Measurements from ENCODE around the gene GAR1.

The GAR1 gene

GRCh38 chr4:109801099-109801789 lies 14.3 kb upstream of the GAR1 start:
- DNase-seq (ENCODE audit: low spot score) = no peak
- in situ Hi-C loops (cut with MboI; ENCODE audit: low pct_unique_long_range_greater_than_20kb, low sequenced_read_pairs, unreplicated experiment) = loop anchor here (10.0 to 25.0 kb wide), 2 partner anchors 264 to 376 kb away; no protein-coding TSS in a partner anchor
- TF ChIP-seq, protein P1, sequence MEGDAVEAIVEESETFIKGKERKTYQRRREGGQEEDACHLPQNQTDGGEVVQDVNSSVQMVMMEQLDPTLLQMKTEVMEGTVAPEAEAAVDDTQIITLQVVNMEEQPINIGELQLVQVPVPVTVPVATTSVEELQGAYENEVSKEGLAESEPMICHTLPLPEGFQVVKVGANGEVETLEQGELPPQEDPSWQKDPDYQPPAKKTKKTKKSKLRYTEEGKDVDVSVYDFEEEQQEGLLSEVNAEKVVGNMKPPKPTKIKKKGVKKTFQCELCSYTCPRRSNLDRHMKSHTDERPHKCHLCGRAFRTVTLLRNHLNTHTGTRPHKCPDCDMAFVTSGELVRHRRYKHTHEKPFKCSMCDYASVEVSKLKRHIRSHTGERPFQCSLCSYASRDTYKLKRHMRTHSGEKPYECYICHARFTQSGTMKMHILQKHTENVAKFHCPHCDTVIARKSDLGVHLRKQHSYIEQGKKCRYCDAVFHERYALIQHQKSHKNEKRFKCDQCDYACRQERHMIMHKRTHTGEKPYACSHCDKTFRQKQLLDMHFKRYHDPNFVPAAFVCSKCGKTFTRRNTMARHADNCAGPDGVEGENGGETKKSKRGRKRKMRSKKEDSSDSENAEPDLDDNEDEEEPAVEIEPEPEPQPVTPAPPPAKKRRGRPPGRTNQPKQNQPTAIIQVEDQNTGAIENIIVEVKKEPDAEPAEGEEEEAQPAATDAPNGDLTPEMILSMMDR (IDR thresholded peaks at IDR 0.05; ENCODE audit: extremely low read depth, insufficient read depth, missing control alignments) = no peak

GRCh38 chr4:109801895-109802319 lies 13.7 kb upstream of the GAR1 start, which contains the start of gene CFI:
TSS of gene CFI (minus strand) at chr4:109801999. CDS start at chr4:109801971, 28 bp downstream.
- DNase-seq (ENCODE audit: low spot score) = no peak
- TF ChIP-seq, protein P1 (IDR thresholded peaks at IDR 0.05; ENCODE audit: extremely low read depth, insufficient read depth, missing control alignments) = no peak
- in situ Hi-C loops (cut with MboI; ENCODE audit: low pct_unique_long_range_greater_than_20kb, low sequenced_read_pairs, unreplicated experiment) = loop anchor here (10.0 to 25.0 kb wide), 2 partner anchors 265 to 377 kb away; no protein-coding TSS in a partner anchor

GRCh38 chr4:109803924-109804571 lies 11.5 kb upstream of the GAR1 start:
- TF ChIP-seq, protein P1 (IDR thresholded peaks at IDR 0.05; ENCODE audit: extremely low read depth, insufficient read depth, missing control alignments) = peak; percentile 48
- peak; percentile 30 for DNase-seq (ENCODE audit: low spot score)
- in situ Hi-C loops (cut with MboI; ENCODE audit: low pct_unique_long_range_greater_than_20kb, low sequenced_read_pairs, unreplicated experiment) = loop anchor here (10.0 to 25.0 kb wide), 2 partner anchors 267 to 379 kb away; no protein-coding TSS in a partner anchor

DNA sequence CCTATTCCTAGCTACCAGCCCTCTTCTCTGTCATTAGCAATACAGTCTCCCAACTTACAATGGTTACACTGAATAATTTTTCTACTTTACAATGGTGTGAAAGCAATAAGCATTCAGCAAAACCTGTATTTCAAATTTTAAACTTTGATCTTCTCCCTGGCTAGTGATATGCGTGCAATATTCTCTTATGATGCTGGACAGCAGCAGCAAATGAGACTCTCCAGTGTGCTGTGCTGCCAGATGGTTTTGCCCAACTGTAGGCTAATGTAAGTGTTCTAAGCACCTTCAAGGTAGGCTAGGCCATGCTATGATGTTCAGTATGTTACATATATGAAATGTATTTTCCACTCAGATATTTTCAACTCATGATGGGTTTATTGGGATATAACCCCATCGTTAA lies 5.9 kb upstream of the GAR1 start:
- no peak for DNase-seq (ENCODE audit: low spot score)
- in situ Hi-C loops (cut with MboI; ENCODE audit: low pct_unique_long_range_greater_than_20kb, low sequenced_read_pairs, unreplicated experiment) = loop anchor here (10.0 to 25.0 kb wide), 2 partner anchors 272 to 385 kb away; no protein-coding TSS in a partner anchor
- TF ChIP-seq, protein P1 (IDR thresholded peaks at IDR 0.05; ENCODE audit: extremely low read depth, insufficient read depth, missing control alignments) = no peak

- in situ Hi-C loops (cut with MboI; ENCODE audit: low pct_unique_long_range_greater_than_20kb, low sequenced_read_pairs, unreplicated experiment) = loop anchor here (25.0 kb wide), 1 partner anchor 273 kb away; no protein-coding TSS in a partner anchor
- no peak for DNase-seq (ENCODE audit: low spot score)
- TF ChIP-seq, protein P1 (IDR thresholded peaks at IDR 0.05; ENCODE audit: extremely low read depth, insufficient read depth, missing control alignments) = no peak
Observed at GRCh38 chr4:109810552-109811387, 4.8 kb upstream of the GAR1 start.

DNA sequence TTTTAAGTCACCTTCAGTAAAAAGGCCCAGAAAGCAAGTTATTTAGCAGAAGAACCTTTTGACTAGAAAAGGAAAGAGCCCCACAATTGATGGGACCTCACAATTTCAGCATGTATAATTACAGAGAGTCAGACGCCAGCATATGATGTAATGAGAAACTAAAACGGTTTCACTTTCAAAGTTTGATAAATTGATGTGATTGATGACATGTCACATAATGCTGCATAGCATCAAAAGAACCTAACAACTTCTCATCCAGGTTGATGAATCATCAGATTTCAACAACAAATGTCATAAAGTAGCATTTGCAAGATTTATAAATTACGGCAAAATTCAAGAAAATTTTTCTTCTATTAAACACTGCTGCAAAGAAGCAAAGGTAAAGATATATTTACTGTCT lies 3.9 kb upstream of the GAR1 start:
- DNase-seq (ENCODE audit: low spot score) = no peak
- TF ChIP-seq, protein P1 (IDR thresholded peaks at IDR 0.05; ENCODE audit: extremely low read depth, insufficient read depth, missing control alignments) = no peak
- in situ Hi-C loops (cut with MboI; ENCODE audit: low pct_unique_long_range_greater_than_20kb, low sequenced_read_pairs, unreplicated experiment) = loop anchor here (25.0 kb wide), 1 partner anchor 274 kb away; no protein-coding TSS in a partner anchor
